HG02885 (cell line): ENCODE measurements around the gene PRR20E.
"Not testable (repeated sequence)": the region's sequence is repeated elsewhere in the genome, so short reads cannot be mapped to it uniquely, and the experiment has no call there.

ENCODE experiments used
- ATAC-seq: cut with Tn5 transposase; IDR thresholded peaks from one replicate; pipeline ENCODE4 v1.9.1; 2021; ENCODE audit warnings: mild to moderate bottlenecking; ENCODE audit not compliant: unreplicated experiment, poor library complexity

Gene PRR20E

GRCh38 chr13:57166897-57167296 lies at the start of gene PRR20E:
Gene PRR20E (plus strand): TSS chr13:57167197. CDS start chr13:57167584, 387 bp downstream.
- not testable (repeated sequence) for ATAC-seq

- no peak for ATAC-seq
Observed at GRCh38 chr13:57123681-57124080, 43.3 kb upstream of the PRR20E start.

- no peak for ATAC-seq
Observed at GRCh38 chr13:57128909-57129308, 38.1 kb upstream of the PRR20E start.

GRCh38 chr13:57136093-57136492 lies 30.9 kb upstream of the PRR20E start:
- ATAC-seq, result no peak

GRCh38 chr13:57137585-57137984 lies 29.4 kb upstream of the PRR20E start:
- ATAC-seq, result no peak

- ATAC-seq, result no peak
Observed at GRCh38 chr13:57138988-57139387, 28.0 kb upstream of the PRR20E start.

- not testable (repeated sequence) for ATAC-seq
Observed at GRCh38 chr13:57139781-57140180, 27.2 kb upstream of the PRR20E start.

- ATAC-seq, result not testable (repeated sequence)
Observed at GRCh38 chr13:57140235-57140968, 26.6 kb upstream of the PRR20E start, which contains the start of gene PRR20A. Gene PRR20A (plus strand): TSS chr13:57140918. CDS start chr13:57141305, 387 bp downstream.

GRCh38 chr13:57147188-57147587 lies 19.8 kb upstream of the PRR20E start, which contains the start of gene PRR20B:
Gene PRR20B (plus strand): TSS chr13:57147488. CDS start chr13:57147875, 387 bp downstream.
- ATAC-seq, result not testable (repeated sequence)

GRCh38 chr13:57148106-57148505 lies 18.9 kb upstream of the PRR20E start:
- ATAC-seq, result not testable (repeated sequence)

- not testable (repeated sequence) for ATAC-seq
Observed at GRCh38 chr13:57153761-57154160, 13.2 kb upstream of the PRR20E start, which contains the start of gene PRR20C. Gene PRR20C (plus strand): TSS chr13:57154061. CDS start chr13:57154448, 387 bp downstream.

GRCh38 chr13:57160332-57160731 lies 6.7 kb upstream of the PRR20E start, which contains the start of gene PRR20D:
Gene PRR20D (plus strand): TSS chr13:57160632. CDS start chr13:57161019, 387 bp downstream.
- not testable (repeated sequence) for ATAC-seq

- ATAC-seq, result no peak
Observed at GRCh38 chr13:57191667-57192066, 24.7 kb downstream of the PRR20E start.

- no peak for ATAC-seq
Observed at GRCh38 chr13:57212989-57213388, 46.0 kb downstream of the PRR20E start.
